Measurements from ENCODE around the gene IRAK2.

The IRAK2 gene

GRCh38 chr3:10262027-10262426, 97.3 kb downstream of the IRAK2 start:
- TF ChIP-seq POLR2AphosphoS5 (IDR thresholded peaks at IDR 0.05; ENCODE audit: low read depth, low read length) (no peak), SIN3A (IDR thresholded peaks at IDR 0.05; ENCODE audit: borderline replicate concordance, insufficient read depth, low read length) (no peak), FOXP2 (optimal IDR thresholded peaks at IDR 0.05; ENCODE audit: borderline replicate concordance, extremely low read depth, extremely low read length, insufficient read depth) (no peak), TAF1 (IDR thresholded peaks at IDR 0.05; ENCODE audit: borderline replicate concordance, insufficient read depth, low read length) (no peak), REST (IDR thresholded peaks at IDR 0.05; ENCODE audit: insufficient read depth in 1 of 2, low read depth in 2 of 2, low read length in 2 of 2) (no peak)

- TF ChIP-seq TAF1 (IDR thresholded peaks at IDR 0.05; ENCODE audit: borderline replicate concordance, insufficient read depth, low read length) = no peak
- TF ChIP-seq REST (IDR thresholded peaks at IDR 0.05; ENCODE audit: insufficient read depth in 1 of 2, low read depth in 2 of 2, low read length in 2 of 2) = no peak
- no peak for TF ChIP-seq FOXP2 (optimal IDR thresholded peaks at IDR 0.05; ENCODE audit: borderline replicate concordance, extremely low read depth, extremely low read length, insufficient read depth)
- TF ChIP-seq POLR2AphosphoS5 (IDR thresholded peaks at IDR 0.05; ENCODE audit: low read depth, low read length) = no peak
- no peak for TF ChIP-seq SIN3A (IDR thresholded peaks at IDR 0.05; ENCODE audit: borderline replicate concordance, insufficient read depth, low read length)
Measured at GRCh38 chr3:10263646-10264363, 99.1 kb downstream of the IRAK2 start.

GRCh38 chr3:10265833-10266232, 101.1 kb downstream of the IRAK2 start:
- TF ChIP-seq TAF1 (IDR thresholded peaks at IDR 0.05; ENCODE audit: borderline replicate concordance, insufficient read depth, low read length) (no peak), SIN3A (IDR thresholded peaks at IDR 0.05; ENCODE audit: borderline replicate concordance, insufficient read depth, low read length) (no peak), FOXP2 (optimal IDR thresholded peaks at IDR 0.05; ENCODE audit: borderline replicate concordance, extremely low read depth, extremely low read length, insufficient read depth) (no peak), REST (IDR thresholded peaks at IDR 0.05; ENCODE audit: insufficient read depth in 1 of 2, low read depth in 2 of 2, low read length in 2 of 2) (no peak), POLR2AphosphoS5 (IDR thresholded peaks at IDR 0.05; ENCODE audit: low read depth, low read length) (no peak)

- TF ChIP-seq POLR2AphosphoS5 (IDR thresholded peaks at IDR 0.05; ENCODE audit: low read depth, low read length) = no peak
- TF ChIP-seq FOXP2 (optimal IDR thresholded peaks at IDR 0.05; ENCODE audit: borderline replicate concordance, extremely low read depth, extremely low read length, insufficient read depth) = no peak
- no peak for TF ChIP-seq TAF1 (IDR thresholded peaks at IDR 0.05; ENCODE audit: borderline replicate concordance, insufficient read depth, low read length)
- TF ChIP-seq SIN3A (IDR thresholded peaks at IDR 0.05; ENCODE audit: borderline replicate concordance, insufficient read depth, low read length) = no peak
Measured at GRCh38 chr3:10268116-10268515, 103.4 kb downstream of the IRAK2 start.

GRCh38 chr3:10268930-10269329, 104.2 kb downstream of the IRAK2 start:
- no peak for TF ChIP-seq TAF1 (IDR thresholded peaks at IDR 0.05; ENCODE audit: borderline replicate concordance, insufficient read depth, low read length)
- no peak for TF ChIP-seq SIN3A (IDR thresholded peaks at IDR 0.05; ENCODE audit: borderline replicate concordance, insufficient read depth, low read length)
- TF ChIP-seq POLR2AphosphoS5 (IDR thresholded peaks at IDR 0.05; ENCODE audit: low read depth, low read length) = no peak

- TF ChIP-seq FOXP2 (optimal IDR thresholded peaks at IDR 0.05; ENCODE audit: borderline replicate concordance, extremely low read depth, extremely low read length, insufficient read depth) = no peak
- no peak for TF ChIP-seq REST (IDR thresholded peaks at IDR 0.05; ENCODE audit: insufficient read depth in 1 of 2, low read depth in 2 of 2, low read length in 2 of 2)
- TF ChIP-seq TAF1 (IDR thresholded peaks at IDR 0.05; ENCODE audit: borderline replicate concordance, insufficient read depth, low read length) = no peak
- TF ChIP-seq SIN3A (IDR thresholded peaks at IDR 0.05; ENCODE audit: borderline replicate concordance, insufficient read depth, low read length) = no peak
- no peak for TF ChIP-seq POLR2AphosphoS5 (IDR thresholded peaks at IDR 0.05; ENCODE audit: low read depth, low read length)
Measured at GRCh38 chr3:10269443-10269842, 104.7 kb downstream of the IRAK2 start.
